Neuronal stem cell (in vitro differentiated cells): ENCODE results near the gene MITD1.
"Not testable (repeated sequence)": the region's sequence is repeated elsewhere in the genome, so short reads cannot be mapped to it uniquely, and the experiment has no call there.

Source experiments
- DNase-seq: peaks from one replicate; pipeline ENCODE4 v3.0.0-alpha.2; 2013; ENCODE audit warnings: low spot score
- H2AFZ ChIP-seq: one replicate; pipeline ENCODE4 v1.6.1; 2013; ENCODE audit warnings: mild to moderate bottlenecking, low read length, inconsistent platforms
- H2AK5ac ChIP-seq: 2 replicates; pipeline ENCODE4 v1.6.1; 2013; ENCODE audit warnings: low read depth, mild to moderate bottlenecking, inconsistent platforms, low read length, moderate library complexity, mixed read lengths
- H2BK120ac ChIP-seq: 2 replicates; pipeline ENCODE4 v1.6.1; 2013; ENCODE audit warnings: low read depth, mild to moderate bottlenecking, inconsistent platforms, low read length, moderate library complexity, mixed read lengths
- H2BK12ac ChIP-seq: one replicate; pipeline ENCODE4 v1.6.1; 2013; ENCODE audit warnings: low read length, inconsistent platforms
- H2BK15ac ChIP-seq: 2 replicates; pipeline ENCODE4 v1.6.1; 2013; ENCODE audit warnings: mild to moderate bottlenecking, low read length, inconsistent platforms, mixed read lengths
- H2BK5ac ChIP-seq: one replicate; pipeline ENCODE4 v1.6.1; 2013; ENCODE audit warnings: inconsistent platforms, mild to moderate bottlenecking, low read length, moderate library complexity
- H3K14ac ChIP-seq: one replicate; pipeline ENCODE4 v1.6.1; 2013; ENCODE audit warnings: low read length, inconsistent platforms
- H3K18ac ChIP-seq: 2 replicates; pipeline ENCODE4 v1.6.1; 2013; ENCODE audit warnings: low read length, inconsistent platforms
- H3K23ac ChIP-seq: 2 replicates; pipeline ENCODE4 v1.6.1; 2013; ENCODE audit warnings: low read depth, mild to moderate bottlenecking, mixed read lengths, low read length, inconsistent platforms; ENCODE audit not compliant: poor library complexity
- H3K27ac ChIP-seq: replicated peaks from 3 replicates; pipeline ENCODE4 v1.5.1; 2013; ENCODE audit warnings: low read length, inconsistent platforms
- H3K27me3 ChIP-seq, 3 experiments: 2 replicates each; pipeline ENCODE4 v1.6.1; 2013; ENCODE audit warnings: low read length in 3 of 3, mild to moderate bottlenecking in 2 of 3, inconsistent platforms in 1 of 3, low read depth in 1 of 3, mixed read lengths in 1 of 3, moderate library complexity in 1 of 3; ENCODE audit not compliant: control insufficient read depth in 3 of 3, insufficient read depth in 3 of 3
- H3K36me3 ChIP-seq, 2 donors: replicated peaks in 1 of 2; 2 replicates each; pipeline ENCODE4 v1.6.1; 2013; ENCODE audit warnings: low read length in 2 of 2; ENCODE audit not compliant: control insufficient read depth in 2 of 2, insufficient read depth in 2 of 2
- H3K4ac ChIP-seq: 2 replicates; pipeline ENCODE4 v1.6.1; 2013; ENCODE audit warnings: inconsistent platforms, mild to moderate bottlenecking, low read length, moderate library complexity
- H3K4me1 ChIP-seq, 2 donors: 1 replicate in 1 of 2; 2 replicates in 1 of 2; pipeline ENCODE4 v1.6.1; 2013; ENCODE audit warnings: low read length in 2 of 2, low read depth in 1 of 2; ENCODE audit not compliant: control insufficient read depth in 2 of 2, insufficient read depth in 1 of 2
- H3K4me2 ChIP-seq: one replicate; pipeline ENCODE4 v1.6.1; 2013; ENCODE audit warnings: mild to moderate bottlenecking, low read length, inconsistent platforms; ENCODE audit not compliant: insufficient read depth, poor library complexity, severe bottlenecking
- H3K4me3 ChIP-seq, 2 donors: 2 replicates each; pipeline ENCODE4 v1.5.1; 2013; ENCODE audit warnings: low read length in 2 of 2, mild to moderate bottlenecking in 2 of 2, inconsistent platforms in 1 of 2, moderate library complexity in 1 of 2
- H3K79me1 ChIP-seq: one replicate; pipeline ENCODE4 v1.6.1; 2013; ENCODE audit warnings: low read depth, mild to moderate bottlenecking, inconsistent platforms, low read length, moderate library complexity
- H3K9ac ChIP-seq: one replicate; pipeline ENCODE4 v1.6.1; 2013; ENCODE audit warnings: mild to moderate bottlenecking, low read depth, low read length, inconsistent platforms; ENCODE audit not compliant: poor library complexity
- H3K9me3 ChIP-seq, 2 donors: replicated peaks in 1 of 2; 2 replicates each; pipeline versions ENCODE3 to v1.6.1; 2013; ENCODE audit warnings: low read length in 2 of 2, mild to moderate bottlenecking in 2 of 2, inconsistent platforms in 1 of 2, low read depth in 1 of 2, mixed read lengths in 1 of 2, moderate library complexity in 1 of 2; ENCODE audit not compliant: control insufficient read depth in 2 of 2, insufficient read depth in 1 of 2
- H4K8ac ChIP-seq: one replicate; pipeline ENCODE4 v1.6.1; 2013; ENCODE audit warnings: low read depth, mild to moderate bottlenecking, inconsistent platforms, low read length, moderate library complexity
- H4K91ac ChIP-seq: one replicate; pipeline ENCODE4 v1.6.1; 2013; ENCODE audit warnings: low read length, low read depth, mild to moderate bottlenecking, inconsistent platforms; ENCODE audit not compliant: poor library complexity
- WGBS, 2 donors: extraction: QIAGEN DNeasy Blood & Tissue Kit; methylation state at CpG; one replicate each; pipeline ENCODE4 v1.1.7; 2013; ENCODE audit warnings: missing lambda C conversion rate in 2 of 2, mixed read lengths in 1 of 2; ENCODE audit not compliant: insufficient read length in 2 of 2, insufficient replicate concordance in 1 of 2; ENCODE audit errors: extremely low coverage in 2 of 2; 5-methylcytosine and 5-hydroxymethylcytosine counted together

MITD1 gene

GRCh38 chr2:99201959-99202678, 21.3 kb upstream of the MITD1 start:
- Histone ChIP-seq H2BK15ac (no peak overlapping the region), H3K4me3 (no peak overlapping the region), H2AK5ac (no peak overlapping the region), H2BK12ac (no peak overlapping the region), H2BK5ac (no peak overlapping the region), H3K9me3 (no peaks in the 10 kb centered on the region), H3K4me1 (no peaks in the 10 kb centered on the region), H3K23ac (no peak overlapping the region), H3K18ac (no peak overlapping the region), H2AFZ (no peak overlapping the region), H3K79me1 (no peaks in the 10 kb centered on the region), H3K4ac (no peak overlapping the region), H3K36me3 (peaks cover 8 to 44% of the 10 kb centered on the region in 2 donors), H3K14ac (no peak overlapping the region), H3K4me2 (no peak overlapping the region), H3K27me3 (no peaks in the 10 kb centered on the region), H3K9ac (no peak overlapping the region), H3K27ac (no peak overlapping the region), H4K8ac (no peak overlapping the region), H2BK120ac (no peak overlapping the region), H4K91ac (no peak overlapping the region)
- WGBS, 2 donors = no CpG with 5 or more reads among the region's 4 CpGs
- DNase-seq = no peak

- Histone ChIP-seq H3K4me1 (no peaks in the 10 kb centered on the region), H3K27me3 (no peaks in the 10 kb centered on the region), H3K79me1 (no peaks in the 10 kb centered on the region), H2BK15ac (no peak overlapping the region), H3K36me3 (peaks cover 14 to 63% of the 10 kb centered on the region in 2 donors), H3K9me3 (no peaks in the 10 kb centered on the region), H2AFZ (no peak overlapping the region), H3K27ac (no peak overlapping the region), H2BK5ac (no peak overlapping the region), H3K4me3 (no peak overlapping the region), H2BK12ac (no peak overlapping the region), H2AK5ac (no peak overlapping the region), H3K4me2 (no peak overlapping the region), H4K91ac (no peak overlapping the region), H3K23ac (no peak overlapping the region), H2BK120ac (no peak overlapping the region), H4K8ac (no peak overlapping the region), H3K4ac (no peak overlapping the region), H3K18ac (no peak overlapping the region), H3K9ac (no peak overlapping the region), H3K14ac (no peak overlapping the region)
- no peak for DNase-seq
- no CpG with 5 or more reads among the region's 7 CpGs for WGBS, 2 donors
Observed at GRCh38 chr2:99200076-99200800, 19.4 kb upstream of the MITD1 start.

- Histone ChIP-seq H3K4ac (no peak overlapping the region), H3K4me3 (no peak overlapping the region), H2BK15ac (no peak overlapping the region), H4K91ac (no peak overlapping the region), H3K18ac (no peak overlapping the region), H3K27me3 (no peaks in the 10 kb centered on the region), H3K4me2 (no peak overlapping the region), H3K9ac (no peak overlapping the region), H2BK5ac (no peak overlapping the region), H3K79me1 (no peaks in the 10 kb centered on the region), H3K27ac (no peak overlapping the region), H2AK5ac (no peak overlapping the region), H2BK120ac (no peak overlapping the region), H3K23ac (no peak overlapping the region), H3K14ac (no peak overlapping the region), H2BK12ac (no peak overlapping the region), H2AFZ (no peak overlapping the region), H3K36me3 (peaks cover 14 to 83% of the 10 kb centered on the region in 2 donors), H3K4me1 (no peaks in the 10 kb centered on the region), H4K8ac (no peak overlapping the region), H3K9me3 (no peaks in the 10 kb centered on the region)
- DNase-seq = no peak
- WGBS, 2 donors = no CpG with 5 or more reads among the region's 6 CpGs
Observed at GRCh38 chr2:99198103-99198841, 17.4 kb upstream of the MITD1 start.

GRCh38 chr2:99192364-99192763, 11.5 kb upstream of the MITD1 start:
- not testable (repeated sequence) for H4K8ac ChIP-seq, H3K9me3 ChIP-seq, H3K27ac ChIP-seq, H3K9ac ChIP-seq, H3K79me1 ChIP-seq, H3K4me2 ChIP-seq, H3K4me1 ChIP-seq, H2BK120ac ChIP-seq, H3K23ac ChIP-seq, H3K4ac ChIP-seq, H3K18ac ChIP-seq, H4K91ac ChIP-seq, H3K14ac ChIP-seq, H2AFZ ChIP-seq, H3K27me3 ChIP-seq, DNase-seq, H2BK15ac ChIP-seq, H2BK5ac ChIP-seq, H2BK12ac ChIP-seq, H3K4me3 ChIP-seq, H2AK5ac ChIP-seq
- peaks cover 12 to 91% of the 10 kb centered on the region in 2 donors for H3K36me3 ChIP-seq
- no CpG with 5 or more reads among the region's 4 CpGs for WGBS, 2 donors
